K562 (cell line): ENCODE data around the gene CHCHD10. TPM values are rescaled to one million over a fixed set of nuclear protein-coding genes. Genes with fewer than 3 reads are reported as not detected.
A peak's percentile ranks its signal among the peaks of the same experiment; 100 is the strongest.

Experiments
- ATAC-seq: fragments of 200-7000 bp; cut with Tn5 transposase; 3 replicates; pipeline ENCODE4 v1.9.1; 2020; ENCODE audit warnings: moderate library complexity
- BruUV-seq: library from RNA; stranded (reverse); fragments of 400-500 nt; replicated peaks from 2 replicates; lab custom pipeline; 2021; lab: Mats Ljungman, UMichigan
- CTCF ChIA-PET: fragments of 300-600 bp; formaldehyde crosslinking; extraction: SDS; loops from one replicate; lab custom pipeline; 2021; ENCODE audit warnings: low intra/inter-chr PET ratio; lab: Yijun Ruan, JAX
- POLR2A ChIA-PET: fragments of 300-600, 350-650 bp; sonication (Branson Sonifier 250); formaldehyde crosslinking; extraction: SDS; loops from one replicate; lab custom pipeline; 2021; ENCODE audit warnings: antibody characterized with exemption, inconsistent platforms; lab: Yijun Ruan, JAX
- DNase-seq, 4 experiments: peaks; one replicate each; pipeline versions ENCODE4 v3.0.0 to v3.0.0-alpha.2; 2011 to 2018; ENCODE audit warnings: low spot score in 3 of 4, mixed read lengths in 3 of 4; ENCODE audit errors: extremely low read depth in 1 of 4
- FAIRE-seq: peaks from 2 replicates; lab custom pipeline; 2011; peaks lifted over from hg19 to GRCh38; lab: Jason Lieb, UNC
- H2AFZ ChIP-seq: 2 replicates; pipeline ENCODE4 v1.6.0; 2011; ENCODE audit warnings: low read depth, low read length, control low read depth, inconsistent platforms
- H3K27ac ChIP-seq: fragments of 200-600 bp; 3 replicates; pipeline ENCODE4 v1.8.0; 2011; ENCODE audit warnings: low read depth, mild to moderate bottlenecking, control low read depth, inconsistent platforms, low read length, moderate library complexity, mixed read lengths; ENCODE audit errors: extremely low read depth
- H3K27me3 ChIP-seq, 2 experiments: fragments of 300-600 bp in 1 of 2; 2 replicates in 1 of 2; 3 replicates in 1 of 2; pipeline versions ENCODE4 v1.6.0 to v1.8.0; 2011; ENCODE audit warnings: inconsistent platforms in 2 of 2, low read length in 2 of 2, mild to moderate bottlenecking in 1 of 2, mixed read lengths in 1 of 2, moderate library complexity in 1 of 2; ENCODE audit not compliant: control insufficient read depth in 2 of 2, insufficient read depth in 2 of 2
- H3K36me3 ChIP-seq: fragments of 300-600 bp; 3 replicates; pipeline ENCODE4 v1.8.0; 2011; ENCODE audit warnings: mild to moderate bottlenecking, low read length, inconsistent platforms; ENCODE audit not compliant: control insufficient read depth, insufficient read depth
- H3K4me1 ChIP-seq, 2 experiments: fragments of 200-600 bp in 1 of 2; replicated peaks in 1 of 2; 2 replicates in 1 of 2; 3 replicates in 1 of 2; pipeline versions ENCODE4 v1.5.1 to v1.8.0; 2011; ENCODE audit warnings: inconsistent platforms in 2 of 2, low read length in 2 of 2, mild to moderate bottlenecking in 1 of 2, mixed read lengths in 1 of 2, moderate library complexity in 1 of 2; ENCODE audit not compliant: control insufficient read depth in 2 of 2, insufficient read depth in 2 of 2
- H3K4me2 ChIP-seq: 2 replicates; pipeline ENCODE4 v1.6.1; 2011; ENCODE audit warnings: low read length, control low read depth, inconsistent platforms, mixed read lengths; ENCODE audit not compliant: insufficient read depth
- H3K4me3 ChIP-seq: fragments of 200-600 bp; sonication (generic), shearing (Covaris generic); 2 replicates; pipeline ENCODE4 v1.5.1; 2016; ENCODE audit warnings: control low read depth, inconsistent platforms
- H3K79me2 ChIP-seq: fragments of 200-600 bp; 3 replicates; pipeline ENCODE4 v1.8.0; 2011; ENCODE audit warnings: low read length, inconsistent platforms; ENCODE audit not compliant: control insufficient read depth, insufficient read depth
- H3K9ac ChIP-seq, 2 experiments: 2 replicates each; pipeline versions ENCODE4 v1.6.0 to v1.6.1; 2011; ENCODE audit warnings: low read depth in 2 of 2, low read length in 2 of 2, control low read depth in 1 of 2, inconsistent platforms in 1 of 2, mild to moderate bottlenecking in 1 of 2, mixed read lengths in 1 of 2; ENCODE audit not compliant: insufficient read depth in 1 of 2
- H3K9me1 ChIP-seq: one replicate; pipeline ENCODE4 v1.6.0; 2011; ENCODE audit warnings: inconsistent platforms, mild to moderate bottlenecking, low read length, moderate library complexity; ENCODE audit not compliant: control insufficient read depth, insufficient read depth
- H3K9me3 ChIP-seq: replicated peaks from 2 replicates; pipeline ENCODE4 v1.5.1; 2011; ENCODE audit warnings: low read depth, low read length, inconsistent platforms; ENCODE audit not compliant: control insufficient read depth, insufficient read depth
- H4K20me1 ChIP-seq: replicated peaks from 2 replicates; pipeline ENCODE4 v1.6.1; 2011; ENCODE audit warnings: low read length, inconsistent platforms, mixed read lengths; ENCODE audit not compliant: control insufficient read depth, insufficient read depth
- BRCA1 ChIP-seq, 2 experiments: fragments of 450-650 bp in 1 of 2; sonication (generic) in 1 of 2; formaldehyde crosslinking in 1 of 2; IDR thresholded peaks; 2 replicates each; pipeline versions ENCODE4 v1.5.0 to v1.6.1; 2017 to 2020; ENCODE audit warnings: mild to moderate bottlenecking in 1 of 2, missing genetic modification reagents in 1 of 2
- IRF1 ChIP-seq: sonication (generic); formaldehyde crosslinking; IDR thresholded peaks from 2 replicates; pipeline ENCODE4 v1.8.0; 2022; ENCODE audit warnings: missing genetic modification reagents, mild to moderate bottlenecking, borderline replicate concordance
- KAT2B ChIP-seq: IDR thresholded peaks from one replicate; pipeline ENCODE4 v1.6.1; 2012; ENCODE audit warnings: low read depth, mild to moderate bottlenecking, control low read depth, inconsistent platforms, low read length, moderate library complexity
- MYC ChIP-seq, 2 experiments: fragments of 250-450 bp in 1 of 2; sonication (Bioruptor Pico) in 1 of 2; IDR thresholded peaks; 2 replicates each; pipeline versions ENCODE4 v1.5.1 to v1.6.1; 2012 to 2021; ENCODE audit warnings: low read depth in 2 of 2, borderline replicate concordance in 1 of 2, improper control_type of control experiment in 1 of 2, low read length in 1 of 2, mild to moderate bottlenecking in 1 of 2, moderate library complexity in 1 of 2
- NR2C2 ChIP-seq, 2 experiments: fragments of 200-800 bp in 1 of 2; sonication (Bioruptor generic) in 1 of 2; sonication (generic) in 1 of 2; formaldehyde crosslinking in 1 of 2; IDR thresholded peaks; 2 replicates each; pipeline versions ENCODE4 v1.6.1 to v1.8.0; 2016 to 2022; ENCODE audit warnings: mild to moderate bottlenecking in 1 of 2, missing compliant biosample characterization in 1 of 2, missing genetic modification characterization in 1 of 2, missing genetic modification reagents in 1 of 2
- SAFB2 ChIP-seq: fragments of 200-400 bp; formaldehyde crosslinking; IDR thresholded peaks from 2 replicates; pipeline ENCODE4 v1.6.1; 2018; ENCODE audit warnings: borderline replicate concordance, low read length, low read depth, moderate library complexity; ENCODE audit not compliant: severe bottlenecking
- SMARCA4 ChIP-seq: fragments of 450-650 bp; IDR thresholded peaks from 2 replicates; pipeline ENCODE4 v1.6.1; 2016
- SREBF1 ChIP-seq: fragments of 150-350 bp; IDR thresholded peaks from 2 replicates; pipeline ENCODE4 v1.6.1; 2014; ENCODE audit warnings: antibody characterized with exemption, low read depth, low read length, borderline replicate concordance
- TGIF2 ChIP-seq: sonication (generic); formaldehyde crosslinking; IDR thresholded peaks from 2 replicates; pipeline ENCODE4 v1.8.1; 2022; ENCODE audit warnings: mild to moderate bottlenecking, missing genetic modification reagents, moderate library complexity
- ZMIZ1 ChIP-seq, 2 experiments: fragments of 150-350 bp in 1 of 2; IDR thresholded peaks; 2 replicates each; pipeline ENCODE4 v1.6.1; 2012 to 2016; ENCODE audit warnings: low read depth in 2 of 2, low read length in 2 of 2, mild to moderate bottlenecking in 1 of 2, moderate library complexity in 1 of 2
- ZNF354B ChIP-seq: fragments of 250-450 bp; sonication (Bioruptor Pico); IDR thresholded peaks from 2 replicates; pipeline ENCODE4 v1.4.0; 2020
- ZNF507 ChIP-seq: conservative IDR thresholded peaks from 2 replicates; pipeline ENCODE4 v1.6.1; 2017; ENCODE audit warnings: missing genetic modification characterization, missing compliant biosample characterization
- ZNF518B ChIP-seq: fragments of 250-450 bp; sonication (Bioruptor Pico); IDR thresholded peaks from 2 replicates; pipeline ENCODE4 v1.5.0; 2021; ENCODE audit warnings: mild to moderate bottlenecking, moderate library complexity
- WGBS: fragments of 100-300 bp; shearing (Covaris generic); methylation state at CpG from one replicate; pipeline ENCODE4 v1.1.6; 2016; ENCODE audit warnings: low coverage, mixed read lengths; ENCODE audit not compliant: insufficient coverage; ENCODE audit errors: missing lambda C conversion rate; 5-methylcytosine and 5-hydroxymethylcytosine counted together
- in situ Hi-C: fragments of 300-500 bp; cut with MboI; formaldehyde crosslinking; loops from 4 replicates; pipeline ENCODE4 v1.15.0; 2018; ENCODE audit warnings: inconsistent platforms, mixed read lengths
- intact Hi-C: fragments of 100-400 bp; cut with micrococcal nuclease; formaldehyde crosslinking; loops from 2 replicates; pipeline ENCODE4 v1.14.2; 2022
- polyA plus RNA-seq, 8 experiments: library from polyadenylated mRNA; depleted of rRNA in 4 of 8; stranded (reverse) in 5 of 8; unstranded in 3 of 8; fragments of >200 nt; fragmentation: Nextera tagmentation in 2 of 8; fragmentation: Illumina TruSeq in 1 of 8; extraction: Ambion mirVana in 2 of 8; extraction: Trizol in 1 of 8; gene quantifications; 2 replicates each; pipeline versions ENCODE4 v1.2.1 to v1.2.3, GENCODE V29; 2011 to 2014; ENCODE audit warnings: inconsistent platforms in 1 of 8, missing spikeins in 1 of 8
- total RNA-seq, 7 experiments: library from RNA; depleted of rRNA in 6 of 7; stranded (reverse); fragments of >200 nt in 6 of 7; fragmentation: Illumina TruSeq in 2 of 7; extraction: Trizol in 2 of 7; gene quantifications; 2 replicates each; pipeline versions ENCODE4 v1.2.1 to v1.2.3, GENCODE V29; 2011 to 2021; ENCODE audit warnings: low replicate concordance in 1 of 7

The CHCHD10 gene
- total and polyA plus RNA-seq, 9 of the 15 experiments (the other 6 are each of a cell fraction or from before 2014, with no cell fraction given) = 15.2 to 292 (median 102) TPM

- intact Hi-C loops (loop anchor here (2.0 to 10.0 kb wide), 3 partner anchors 80 to 224 kb away; no protein-coding TSS in a partner anchor), in situ Hi-C loops (no loop called here)
- Histone ChIP-seq H3K4me2 (peak overlapping the region; percentile 94), H3K9ac (peak overlapping the region; percentile 95 to 98), H3K4me3 (peak overlapping the region; percentile 70), H3K27me3 (no peaks in the 10 kb centered on the region), H4K20me1 (peaks cover 23% of the 10 kb centered on the region), H3K79me2 (peaks cover 34% of the 10 kb centered on the region), H3K27ac (peak overlapping the region; percentile 98), H2AFZ (no peak overlapping the region), H3K9me1 (peaks cover 6% of the 10 kb centered on the region), H3K9me3 (no peaks in the 10 kb centered on the region), H3K4me1 (peaks cover 27 to 58% of the 10 kb centered on the region in 2 experiments; a peak in 4 of 5 replicates), H3K36me3 (peaks cover 24% of the 10 kb centered on the region)
- DNase-seq (peak in 1 of 4 experiments; percentile 72), FAIRE-seq (no peak), ATAC-seq (peak; percentile 8)
- POLR2A ChIA-PET = interaction anchor here (0.6 to 1.0 kb wide), 5 partner anchors 14 to 189 kb away, joined by 3 to 4 read pairs (median 3); no protein-coding TSS in a partner anchor
- CTCF ChIA-PET = interaction anchor here (2.7 kb wide), 1 partner anchor 82 kb away, joined by 15 read pairs; no protein-coding TSS in a partner anchor
- WGBS = 0% methylated on average over 10 of the region's 27 CpGs
- BruUV-seq = no TSS peak
- TF ChIP-seq KAT2B = no peak
- no peak for TF ChIP-seq TGIF2 (CRISPR knock-in tag)
- TF ChIP-seq IRF1 (CRISPR knock-in tag) = no peak
- TF ChIP-seq ZNF354B = no peak
- no peak for TF ChIP-seq BRCA1 (IDR thresholded peaks at IDR 0.05)
- no peak for TF ChIP-seq BRCA1 (CRISPR knock-in tag; IDR thresholded peaks at IDR 0.05)
- TF ChIP-seq ZMIZ1 (IDR thresholded peaks at IDR 0.05; ENCODE audit: low read depth in 2 of 2, low read length in 2 of 2) = no peak
- TF ChIP-seq ZNF507 = no peak
- no peak for TF ChIP-seq SMARCA4
- TF ChIP-seq NR2C2 (CRISPR knock-in tag; IDR thresholded peaks at IDR 0.05) = no peak
- 0 out of 2 replicates have a peak, but pooled peaks have one; percentile 38 for TF ChIP-seq NR2C2 (tag; IDR thresholded peaks at IDR 0.05)
- no peak for TF ChIP-seq SREBF1
- TF ChIP-seq ZNF518B = no peak
- TF ChIP-seq MYC (IDR thresholded peaks at IDR 0.05; ENCODE audit: low read depth, low read length) = no peak
- no peak for TF ChIP-seq MYC (CRISPR knock-in tag; IDR thresholded peaks at IDR 0.05; ENCODE audit: borderline replicate concordance, low read depth)
- no peak for TF ChIP-seq SAFB2
These were observed 484 bp downstream of the CHCHD10 start for GRCh38 chr22:23767303-23767672.
